Muscle of leg (tissue), 11 donors: Measurements from ENCODE around the gene BANP. TPM values are rescaled to one million over a fixed set of nuclear protein-coding genes. Genes with fewer than 3 reads are reported as not detected.
A peak's percentile ranks its signal among the peaks of the same experiment; 100 is the strongest.
"Not testable (repeated sequence)": the region's sequence is repeated elsewhere in the genome, so short reads cannot be mapped to it uniquely, and the experiment has no call there.

ENCODE experiments used
- DNase-seq: peaks from one replicate; pipeline ENCODE4 v3.0.0; 2013
- H3K27ac ChIP-seq: one replicate; pipeline ENCODE4 v1.5.1; 2013; ENCODE audit warnings: mild to moderate bottlenecking, low read length, control low read depth
- H3K27me3 ChIP-seq: one replicate; pipeline ENCODE4 v1.6.1; 2013; ENCODE audit warnings: low read length; ENCODE audit not compliant: control insufficient read depth, insufficient read depth
- H3K36me3 ChIP-seq: one replicate; pipeline ENCODE4 v1.6.1; 2013; ENCODE audit warnings: low read length; ENCODE audit not compliant: control insufficient read depth, insufficient read depth
- H3K4me1 ChIP-seq: one replicate; pipeline ENCODE4 v1.6.1; 2013; ENCODE audit warnings: low read length; ENCODE audit not compliant: control insufficient read depth, insufficient read depth
- H3K4me3 ChIP-seq: one replicate; pipeline ENCODE4 v1.5.1; 2013; ENCODE audit warnings: low read length, control low read depth
- H3K9me3 ChIP-seq: replicated peaks from 2 replicates; pipeline ENCODE4 v1.6.1; 2013; ENCODE audit warnings: low read depth, low read length; ENCODE audit not compliant: control insufficient read depth
- WGBS: methylation state at CpG from one replicate; pipeline ENCODE4 v1.1.5; 2013; ENCODE audit warnings: missing lambda C conversion rate; ENCODE audit not compliant: insufficient coverage; 5-methylcytosine and 5-hydroxymethylcytosine counted together
- polyA plus RNA-seq, 8 donors: library from polyadenylated mRNA; unstranded; fragments of 120-200 nt; gene quantifications; one replicate each; pipeline versions ENCODE4 v1.2.1 to v1.2.3, GENCODE V29; 2013; ENCODE audit warnings: inconsistent platforms in 1 of 8, low replicate concordance in 1 of 8; ENCODE audit not compliant: insufficient read length in 8 of 8, insufficient read depth in 1 of 8
- total RNA-seq: library from RNA; stranded (reverse); fragments of 120-200 nt; gene quantifications from one replicate; pipeline ENCODE4 v1.2.4, GENCODE V29; 2013

Gene BANP
- total and polyA plus RNA-seq, 9 donors, result 11.2 to 18.9 (median 15.1) TPM

- DNase-seq, result no peak
- Histone ChIP-seq H3K27me3 (no peaks in the 10 kb centered on the region), H3K27ac (peak overlapping the region; percentile 20), H3K36me3 (peaks cover 12% of the 10 kb centered on the region), H3K9me3 (no peaks in the 10 kb centered on the region), H3K4me3 (peak overlapping the region; percentile 15), H3K4me1 (peaks cover 12% of the 10 kb centered on the region)
- WGBS, result 73% methylated on average over 20 of the region's 23 CpGs
Observed at GRCh38 chr16:88019821-88020515, 68.7 kb downstream of the BANP start.

- 94% methylated on average over 9 of the region's 10 CpGs for WGBS
- Histone ChIP-seq H3K27me3 (no peaks in the 10 kb centered on the region), H3K36me3 (peaks cover 12% of the 10 kb centered on the region), H3K4me3 (no peak overlapping the region), H3K4me1 (peaks cover 13% of the 10 kb centered on the region), H3K27ac (no peak overlapping the region), H3K9me3 (no peaks in the 10 kb centered on the region)
- no peak for DNase-seq
Observed at GRCh38 chr16:88020516-88020885, 69.3 kb downstream of the BANP start.

GRCh38 chr16:88021041-88021970 is 70.1 kb downstream of the BANP start:
- DNase-seq, result peak; percentile 46
- H3K27me3 ChIP-seq, H3K9me3 ChIP-seq, H3K27ac ChIP-seq, H3K4me3 ChIP-seq: not testable (repeated sequence)
- Histone ChIP-seq H3K36me3 (peaks cover 12% of the 10 kb centered on the region), H3K4me1 (peaks cover 13% of the 10 kb centered on the region)
- WGBS, result 73% methylated on average over 21 of the region's 26 CpGs

GRCh38 chr16:88022076-88023042 is 71.1 kb downstream of the BANP start:
- Histone ChIP-seq H3K9me3 (no peaks in the 10 kb centered on the region), H3K4me1 (peaks cover 13% of the 10 kb centered on the region), H3K27ac (peak overlapping the region; percentile 42), H3K4me3 (no peak overlapping the region), H3K27me3 (no peaks in the 10 kb centered on the region), H3K36me3 (peaks cover 14% of the 10 kb centered on the region)
- WGBS, result 69% methylated on average over 11 of the region's 23 CpGs
- DNase-seq, result no peak

- Histone ChIP-seq H3K27ac (no peak overlapping the region), H3K4me1 (peaks cover 13% of the 10 kb centered on the region), H3K4me3 (no peak overlapping the region)
Observed at GRCh38 chr16:88023366-88023765, 72.1 kb downstream of the BANP start.

GRCh38 chr16:88023786-88024185 is 72.6 kb downstream of the BANP start:
- WGBS, result 76% methylated on average over 13 of the region's 16 CpGs
- Histone ChIP-seq H3K27ac (no peak overlapping the region), H3K9me3 (no peaks in the 10 kb centered on the region), H3K27me3 (no peaks in the 10 kb centered on the region), H3K4me3 (no peak overlapping the region), H3K36me3 (peaks cover 17% of the 10 kb centered on the region), H3K4me1 (peaks cover 13% of the 10 kb centered on the region)
- DNase-seq, result no peak

More at GRCh38 chr16:88023366-88023765, 72.1 kb downstream of the BANP start:
- H3K27me3 ChIP-seq, result no peaks in the 10 kb centered on the region
- DNase-seq, result no peak
- H3K36me3 ChIP-seq, result peaks cover 17% of the 10 kb centered on the region
- 80% methylated on average over 4 of the region's 12 CpGs for whole genome bisulfite sequencing
- no peaks in the 10 kb centered on the region for H3K9me3 ChIP-seq

GRCh38 chr16:88024491-88025085 is 73.4 kb downstream of the BANP start:
- not testable (repeated sequence) for H3K9me3 ChIP-seq, H3K4me3 ChIP-seq, H3K27me3 ChIP-seq
- H3K27ac ChIP-seq, result peak overlapping the region; percentile 59
- WGBS, result 74% methylated on average over 10 of the region's 21 CpGs
- H3K36me3 ChIP-seq, result peaks cover 17% of the 10 kb centered on the region
- H3K4me1 ChIP-seq, result peaks cover 13% of the 10 kb centered on the region
- DNase-seq, result peak; percentile 74

- WGBS, result 20% methylated on average over 8 of the region's 10 CpGs
- not testable (repeated sequence) for H3K9me3 ChIP-seq, H3K4me3 ChIP-seq, H3K4me1 ChIP-seq, H3K27me3 ChIP-seq
- Histone ChIP-seq H3K36me3 (peaks cover 17% of the 10 kb centered on the region), H3K27ac (peak overlapping the region; percentile 59)
- peak; percentile 44 for DNase-seq
Observed at GRCh38 chr16:88025086-88025492, 73.9 kb downstream of the BANP start.

- H3K4me1 ChIP-seq, H3K27me3 ChIP-seq, H3K4me3 ChIP-seq, DNase-seq, H3K27ac ChIP-seq, H3K9me3 ChIP-seq: not testable (repeated sequence)
- H3K36me3 ChIP-seq, result peaks cover 17% of the 10 kb centered on the region
- 89% methylated on average over 13 of the region's 24 CpGs for WGBS
Observed at GRCh38 chr16:88025828-88026555, 74.8 kb downstream of the BANP start.
